BLaER1 treated with 17β-estradiol and CSF1 and Interleukin-3, amounts not matched to agents 10 nM and 100 nM (cell line): Measurements from ENCODE around the gene BRAT1.

Experiments used
- H3K27ac ChIP-seq, 11 experiments: shearing (Covaris generic); formaldehyde crosslinking; 2 replicates each; pipeline ENCODE4 v1.8.1; 2022
- H3K27me3 ChIP-seq, 11 experiments: shearing (Covaris generic); formaldehyde crosslinking; 2 replicates each; pipeline ENCODE4 v1.8.1; 2022
- H3K36me3 ChIP-seq, 11 experiments: shearing (Covaris generic); formaldehyde crosslinking; 2 replicates each; pipeline ENCODE4 v1.8.1; 2022
- H3K4me1 ChIP-seq, 10 experiments: shearing (Covaris generic); formaldehyde crosslinking; 2 replicates each; pipeline ENCODE4 v1.8.1; 2022
- H3K4me2 ChIP-seq, 11 experiments: shearing (Covaris generic); formaldehyde crosslinking; 2 replicates each; pipeline ENCODE4 v1.8.1; 2022
- H3K4me3 ChIP-seq, 10 experiments: shearing (Covaris generic); formaldehyde crosslinking; 2 replicates each; pipeline ENCODE4 v1.8.1; 2022
- H3K9ac ChIP-seq, 11 experiments: shearing (Covaris generic); formaldehyde crosslinking; 2 replicates each; pipeline ENCODE4 v1.8.1; 2022
- H3K9me3 ChIP-seq, 11 experiments: shearing (Covaris generic); formaldehyde crosslinking; replicated peaks in 1 of 11; 2 replicates each; pipeline ENCODE4 v1.8.1; 2022
- H4K20me1 ChIP-seq, 11 experiments: shearing (Covaris generic); formaldehyde crosslinking; 2 replicates each; pipeline ENCODE4 v1.8.1; 2022
- Cebpa-rat ChIP-seq, 11 experiments: shearing (Covaris generic); IDR thresholded peaks; 2 replicates each; pipeline ENCODE4 v1.8.1; 2022

BRAT1 gene

DNA sequence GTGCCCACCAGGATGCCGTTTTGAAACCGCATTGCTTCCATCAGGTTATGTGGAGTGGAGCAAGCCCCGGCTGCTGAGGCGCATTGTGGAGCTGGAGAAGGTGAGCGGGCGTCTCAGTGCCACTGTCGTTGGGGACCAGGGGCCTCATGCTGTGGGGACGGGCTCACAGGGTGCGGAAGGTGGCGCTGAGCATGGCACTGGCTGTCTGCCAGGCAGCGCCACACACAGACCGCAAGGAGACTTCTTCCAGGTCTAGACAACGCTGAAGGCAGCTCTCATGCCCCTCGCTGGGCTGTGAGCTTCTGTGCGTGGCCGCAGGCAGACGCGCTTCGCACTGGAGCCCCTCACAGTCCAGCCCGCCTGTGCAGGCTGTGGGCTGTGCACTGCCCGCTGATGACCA, 32.5 kb upstream of the BRAT1 start:
- peaks cover 0 to 9% (median 0%) of the 10 kb centered on the region in 11 experiments; a peak in 1 of 22 replicates for H4K20me1 ChIP-seq
- no peak overlapping the region for H3K27ac ChIP-seq
- H3K27me3 ChIP-seq, result no peaks in the 10 kb centered on the region
- H3K4me1 ChIP-seq, result peaks cover 0 to 18% (median 12%) of the 10 kb centered on the region in 10 experiments; a peak in 14 of 20 replicates
- H3K9me3 ChIP-seq, result no peaks in the 10 kb centered on the region
- no peak overlapping the region for H3K4me3 ChIP-seq
- no peak overlapping the region for H3K9ac ChIP-seq
- TF ChIP-seq Cebpa-rat (IDR thresholded peaks at IDR 0.05), result no peak
- peaks cover 18 to 78% (median 62%) of the 10 kb centered on the region in 11 experiments for H3K36me3 ChIP-seq
- H3K4me2 ChIP-seq, result no peak overlapping the region

DNA sequence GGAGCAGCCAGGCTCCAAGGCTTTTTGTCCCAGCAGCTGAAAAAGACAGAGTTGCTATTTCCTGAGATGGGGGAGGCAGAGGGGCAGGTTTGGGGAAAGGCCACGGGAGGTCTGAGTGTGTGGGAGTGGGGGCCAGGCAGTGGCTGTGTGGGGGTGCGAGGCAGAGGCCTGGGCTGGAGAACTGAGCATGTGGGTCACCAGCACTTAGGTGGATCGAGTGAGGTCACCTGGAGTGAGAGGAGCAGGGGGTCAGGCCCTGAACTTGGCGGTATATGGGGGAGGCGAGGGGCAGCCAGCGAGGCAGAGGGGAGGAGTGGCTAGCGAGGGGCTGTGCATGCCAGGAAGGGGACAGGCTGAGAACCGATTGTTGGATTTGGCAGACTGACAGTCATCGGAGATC, 31.8 kb upstream of the BRAT1 start:
- H3K9ac ChIP-seq, result peak overlapping the region in 1 of 11 experiments; percentile 7; a peak in 2 of 22 replicates
- TF ChIP-seq Cebpa-rat (IDR thresholded peaks at IDR 0.05), result no peak
- H4K20me1 ChIP-seq, result peaks cover 0 to 9% (median 0%) of the 10 kb centered on the region in 11 experiments; a peak in 1 of 22 replicates
- no peak overlapping the region for H3K4me3 ChIP-seq
- no peaks in the 10 kb centered on the region for H3K9me3 ChIP-seq
- H3K36me3 ChIP-seq, result peaks cover 13 to 78% (median 55%) of the 10 kb centered on the region in 11 experiments
- peaks cover 0 to 18% (median 12%) of the 10 kb centered on the region in 10 experiments; a peak in 14 of 20 replicates for H3K4me1 ChIP-seq
- H3K4me2 ChIP-seq, result peak overlapping the region in 4 of 11 experiments; percentile 28 to 59 (median 51); a peak in 6 of 22 replicates
- no peak overlapping the region for H3K27ac ChIP-seq
- H3K27me3 ChIP-seq, result no peaks in the 10 kb centered on the region

DNA sequence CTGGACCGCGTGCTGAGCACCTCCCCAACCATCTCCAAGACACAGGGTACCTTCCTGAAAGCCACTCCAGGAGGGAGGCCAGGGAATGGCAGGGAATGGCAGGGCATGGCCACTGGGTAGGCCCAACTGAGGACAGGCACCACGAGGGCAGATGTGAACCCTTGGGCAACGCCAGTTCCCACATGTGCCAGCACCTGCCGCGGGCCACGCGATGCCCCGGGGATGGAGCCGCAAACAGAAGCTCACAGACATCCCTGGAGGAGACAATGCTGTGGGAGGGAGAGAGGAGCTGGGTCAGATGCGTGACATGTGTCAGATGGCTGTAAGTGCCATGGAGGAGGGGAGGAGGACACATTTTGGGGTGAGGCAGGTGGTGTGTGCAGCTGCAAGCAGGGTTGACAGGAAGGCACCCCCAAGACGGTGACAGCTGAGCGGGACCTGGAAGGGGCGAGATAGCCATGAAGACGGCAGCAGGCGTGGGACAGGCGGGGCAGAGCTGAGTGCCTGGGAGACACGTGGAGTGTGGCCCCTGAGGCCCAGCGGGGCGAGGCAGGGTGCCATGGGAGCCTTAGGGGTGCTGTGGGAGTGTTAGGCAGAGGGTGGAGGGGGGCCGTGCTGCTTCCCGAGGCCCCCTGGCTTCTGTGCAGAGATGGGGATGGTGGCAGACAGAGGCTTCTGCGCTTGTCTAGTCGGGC, 31.1 kb upstream of the BRAT1 start:
- H3K36me3 ChIP-seq, result peaks cover 11 to 75% (median 52%) of the 10 kb centered on the region in 11 experiments; a peak in 21 of 22 replicates
- peak overlapping the region in 3 of 11 experiments; percentile 5 to 7 (median 5); a peak in 2 of 22 replicates for H3K9ac ChIP-seq
- no peak for TF ChIP-seq Cebpa-rat (IDR thresholded peaks at IDR 0.05)
- no peaks in the 10 kb centered on the region for H3K27me3 ChIP-seq
- peaks cover 0 to 18% (median 12%) of the 10 kb centered on the region in 10 experiments; a peak in 14 of 20 replicates for H3K4me1 ChIP-seq
- H3K4me2 ChIP-seq, result peak overlapping the region in 8 of 11 experiments; percentile 15 to 64 (median 51); a peak in 14 of 22 replicates
- no peak overlapping the region for H3K4me3 ChIP-seq
- peaks cover 0 to 9% (median 0%) of the 10 kb centered on the region in 11 experiments; a peak in 1 of 22 replicates for H4K20me1 ChIP-seq
- H3K9me3 ChIP-seq, result no peaks in the 10 kb centered on the region
- H3K27ac ChIP-seq, result no peak overlapping the region

DNA sequence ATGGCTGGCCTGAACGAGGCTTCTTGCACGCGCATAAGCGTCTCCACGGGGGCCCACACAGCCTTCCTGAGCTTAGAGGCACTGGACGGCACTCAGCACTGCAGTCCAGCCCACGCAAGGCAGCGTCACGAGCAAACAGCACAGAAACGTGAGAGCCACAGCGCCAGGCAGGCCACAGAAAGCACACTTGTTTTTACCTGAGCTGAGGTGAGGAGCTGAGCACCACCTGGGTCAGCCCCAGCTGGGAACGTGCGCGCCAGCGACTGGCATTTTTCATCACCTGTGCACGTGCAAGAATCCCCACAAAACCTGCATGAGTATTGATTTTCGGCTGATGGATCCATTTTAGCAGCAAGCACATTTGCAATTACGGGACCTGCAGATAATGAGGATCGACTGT, 30.1 kb upstream of the BRAT1 start:
- H3K4me1 ChIP-seq, result peaks cover 0 to 25% (median 17%) of the 10 kb centered on the region in 10 experiments; a peak in 14 of 20 replicates
- no peak overlapping the region for H3K27ac ChIP-seq
- no peak for TF ChIP-seq Cebpa-rat (IDR thresholded peaks at IDR 0.05)
- no peaks in the 10 kb centered on the region for H3K27me3 ChIP-seq
- H4K20me1 ChIP-seq, result peaks cover 0 to 9% (median 0%) of the 10 kb centered on the region in 11 experiments; a peak in 1 of 22 replicates
- H3K4me2 ChIP-seq, result peak overlapping the region in 3 of 11 experiments; percentile 44 to 64 (median 59); a peak in 4 of 22 replicates
- no peak overlapping the region for H3K9ac ChIP-seq
- peaks cover 5 to 64% (median 43%) of the 10 kb centered on the region in 11 experiments; a peak in 21 of 22 replicates for H3K36me3 ChIP-seq
- H3K9me3 ChIP-seq, result no peaks in the 10 kb centered on the region
- no peak overlapping the region for H3K4me3 ChIP-seq

DNA sequence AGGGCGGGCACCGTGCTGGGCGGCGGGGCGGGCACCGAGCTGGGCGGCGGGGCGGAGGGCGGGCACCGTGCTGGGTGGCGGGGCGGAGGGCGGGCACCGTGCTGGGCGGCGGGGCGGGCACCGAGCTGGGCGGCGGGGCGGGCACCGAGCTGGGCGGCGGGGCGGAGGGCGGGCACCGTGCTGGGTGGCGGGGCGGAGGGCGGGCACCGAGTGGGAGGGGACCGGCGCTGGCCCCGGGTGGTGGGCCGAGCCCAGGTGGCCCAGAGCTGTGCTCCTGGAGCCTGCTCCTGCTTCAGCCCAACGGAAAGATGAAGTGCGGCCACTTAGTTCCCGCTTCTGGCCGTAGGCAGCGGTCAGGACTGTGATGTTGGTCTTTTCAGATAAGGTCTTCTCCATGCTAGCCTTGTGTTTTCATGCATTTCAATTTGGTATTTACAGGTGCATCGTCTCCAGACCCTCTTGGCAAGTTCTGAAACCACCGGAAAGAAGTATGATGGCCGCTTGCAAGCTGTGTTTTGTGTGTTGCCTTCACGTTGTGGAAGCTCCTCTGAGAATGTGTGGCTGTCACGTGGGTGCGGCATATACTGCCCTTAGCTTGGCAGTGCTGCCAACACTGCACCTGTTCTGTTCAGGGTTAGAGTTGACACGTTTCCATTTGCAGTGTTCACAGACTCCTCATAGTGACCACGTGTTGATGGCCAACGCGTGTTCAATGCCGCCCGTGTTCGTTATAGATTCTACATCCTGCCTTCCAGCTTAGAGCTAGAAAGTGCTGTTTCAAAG, 28.7 kb upstream of the BRAT1 start:
- Histone ChIP-seq H4K20me1 (peaks cover 0 to 9% (median 0%) of the 10 kb centered on the region in 11 experiments; a peak in 1 of 22 replicates), H3K27me3 (no peaks in the 10 kb centered on the region)

DNA sequence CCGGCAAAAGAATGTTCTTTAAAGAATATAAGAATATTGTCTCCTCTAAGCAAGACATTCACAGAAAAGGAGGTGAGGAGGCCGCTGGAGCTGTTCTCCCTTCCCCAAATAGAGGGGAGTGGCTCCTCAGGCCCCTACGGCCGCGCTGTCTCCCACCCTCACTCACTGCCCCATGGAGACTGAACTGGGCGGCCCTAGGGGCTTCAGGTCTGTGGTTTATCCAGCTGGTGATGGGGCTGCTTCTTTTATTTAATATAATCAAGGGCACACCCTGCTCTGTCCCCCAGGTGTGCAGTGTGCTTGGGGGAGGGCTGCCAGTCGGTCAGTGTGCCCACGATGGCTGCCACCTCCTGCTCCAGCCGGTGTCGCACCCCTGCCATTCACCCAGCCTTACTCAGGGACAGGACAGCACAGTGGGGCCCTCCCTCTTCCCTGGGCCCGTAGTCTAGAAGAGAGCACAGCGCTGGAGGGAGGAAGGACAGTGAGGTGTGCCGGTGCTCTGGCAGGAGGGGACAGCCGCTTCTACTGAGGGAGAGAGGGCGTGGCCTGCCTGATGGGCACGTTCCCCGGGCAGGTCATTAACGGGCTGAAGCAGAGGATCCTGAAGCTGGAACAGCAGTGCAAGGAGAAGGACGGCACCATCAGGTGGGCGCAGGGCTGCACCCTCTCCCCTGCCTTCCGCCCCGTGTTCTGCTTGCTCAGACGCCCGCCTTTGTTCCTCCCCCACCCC, 26.8 kb upstream of the BRAT1 start:
- Histone ChIP-seq H4K20me1 (peaks cover 0 to 2% (median 0%) of the 10 kb centered on the region in 11 experiments; a peak in 1 of 22 replicates), H3K4me2 (no peak overlapping the region), H3K27me3 (no peaks in the 10 kb centered on the region), H3K36me3 (peaks cover 5 to 52% (median 31%) of the 10 kb centered on the region in 11 experiments; a peak in 21 of 22 replicates), H3K9ac (no peak overlapping the region), H3K27ac (no peak overlapping the region), H3K9me3 (no peaks in the 10 kb centered on the region), H3K4me1 (peaks cover 0 to 50% (median 23%) of the 10 kb centered on the region in 10 experiments; a peak in 14 of 20 replicates), H3K4me3 (no peak overlapping the region)
- no peak for TF ChIP-seq Cebpa-rat (IDR thresholded peaks at IDR 0.05)

More for the DNA sequence above, 28.7 kb upstream of the BRAT1 start:
- no peak for TF ChIP-seq Cebpa-rat (IDR thresholded peaks at IDR 0.05)
- Histone ChIP-seq H3K9me3 (no peaks in the 10 kb centered on the region), H3K36me3 (peaks cover 5 to 57% (median 40%) of the 10 kb centered on the region in 11 experiments; a peak in 21 of 22 replicates), H3K4me1 (peaks cover 0 to 36% (median 23%) of the 10 kb centered on the region in 10 experiments; a peak in 14 of 20 replicates), H3K4me3 (no peak overlapping the region), H3K27ac (no peak overlapping the region), H3K9ac (no peak overlapping the region), H3K4me2 (no peak overlapping the region)

DNA sequence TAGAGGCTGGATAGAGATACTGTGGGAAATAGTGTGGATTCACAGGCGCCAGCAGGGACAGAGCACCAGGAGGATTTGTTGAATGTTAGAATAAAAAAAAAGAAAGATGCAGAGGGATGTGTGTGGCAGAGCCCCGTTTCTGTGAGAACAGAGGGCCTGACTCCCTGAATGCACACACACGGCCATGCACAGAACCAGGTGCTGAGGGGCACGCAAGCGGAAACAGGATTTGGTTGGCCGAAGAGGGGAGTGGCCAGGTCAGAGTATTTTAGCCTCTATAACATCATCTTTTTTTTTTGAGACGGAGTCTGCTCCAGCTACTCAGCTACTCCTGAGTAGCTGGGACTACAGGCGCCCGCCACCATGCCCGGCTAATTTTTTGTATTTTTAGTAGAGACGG, 25.3 kb upstream of the BRAT1 start:
- TF ChIP-seq Cebpa-rat (IDR thresholded peaks at IDR 0.05), result no peak
- Histone ChIP-seq H3K4me1 (peaks cover 6 to 50% (median 26%) of the 10 kb centered on the region in 10 experiments), H3K9ac (0 out of 22 replicates have a peak overlapping the region, but pooled peaks of 1 of the 11 experiments have one; percentile 5), H3K4me2 (peak overlapping the region in 7 of 11 experiments; percentile 6 to 63 (median 41); a peak in 12 of 22 replicates), H3K36me3 (peaks cover 5 to 45% (median 27%) of the 10 kb centered on the region in 11 experiments; a peak in 21 of 22 replicates), H3K27ac (no peak overlapping the region), H4K20me1 (peaks cover 0 to 10% (median 0%) of the 10 kb centered on the region in 11 experiments; a peak in 5 of 22 replicates), H3K4me3 (no peak overlapping the region), H3K27me3 (peaks cover 0 to 12% (median 0%) of the 10 kb centered on the region in 11 experiments; a peak in 5 of 22 replicates), H3K9me3 (no peaks in the 10 kb centered on the region)
